SK-N-SH (cell line): Measurements from ENCODE around the gene GSE1. TPM values are rescaled to one million over a fixed set of nuclear protein-coding genes. Genes with fewer than 3 reads are reported as not detected.

Source experiments
- CTCF ChIA-PET: fragments of 300-600, 350-600 bp; formaldehyde crosslinking; extraction: SDS; loops from one replicate; lab custom pipeline; 2021; lab: Yijun Ruan, JAX
- POLR2A ChIA-PET: fragments of 350-600 bp; sonication (Branson Sonifier 250); formaldehyde crosslinking; extraction: SDS; loops from one replicate; lab custom pipeline; 2020; ENCODE audit warnings: antibody characterized with exemption, inconsistent platforms; lab: Yijun Ruan, JAX
- DNase-seq: peaks from one replicate; pipeline ENCODE4 v3.0.0; 2012
- H2AFZ ChIP-seq: fragments of 200-600 bp; sonication (generic); 2 replicates; pipeline ENCODE4 v1.8.1; 2016; ENCODE audit warnings: antibody characterized with exemption, mild to moderate bottlenecking, low read depth
- H3F3A ChIP-seq: fragments of 200-600 bp; sonication (generic); replicated peaks from 2 replicates; pipeline ENCODE3; 2016; ENCODE audit warnings: antibody characterized with exemption, mild to moderate bottlenecking; ENCODE audit not compliant: insufficient read depth
- H3K27ac ChIP-seq, 2 experiments: fragments of 200-500 bp in 1 of 2; fragments of 200-600 bp in 1 of 2; sonication (Bioruptor generic) in 1 of 2; sonication (generic), shearing (Covaris generic) in 1 of 2; 2 replicates each; pipeline versions ENCODE4 v1.5.1 to v1.6.1; 2014 to 2016; ENCODE audit warnings: low read depth in 2 of 2, inconsistent platforms in 1 of 2, low read length in 1 of 2, mild to moderate bottlenecking in 1 of 2, mixed read lengths in 1 of 2
- H3K27me3 ChIP-seq: fragments of 200-600 bp; sonication (generic), shearing (Covaris generic); 2 replicates; pipeline ENCODE4 v1.6.1; 2016; ENCODE audit warnings: mixed run types; ENCODE audit not compliant: insufficient read depth
- H3K36me3 ChIP-seq, 2 experiments: fragments of 200-500 bp in 1 of 2; fragments of 200-600 bp in 1 of 2; sonication (Bioruptor generic) in 1 of 2; sonication (generic) in 1 of 2; replicated peaks in 1 of 2; 2 replicates each; pipeline versions ENCODE3 to v1.5.1; 2014 to 2016; ENCODE audit warnings: low read length in 1 of 2, mild to moderate bottlenecking in 1 of 2; ENCODE audit not compliant: insufficient read depth in 2 of 2, control insufficient read depth in 1 of 2
- H3K4me1 ChIP-seq, 2 experiments: fragments of 200-500 bp in 1 of 2; fragments of 200-600 bp in 1 of 2; sonication (Bioruptor generic) in 1 of 2; sonication (generic), shearing (Covaris generic) in 1 of 2; 2 replicates each; pipeline versions ENCODE4 v1.5.1 to v1.6.1; 2014 to 2016; ENCODE audit warnings: low read depth in 1 of 2, low read length in 1 of 2, mixed run types in 1 of 2; ENCODE audit not compliant: insufficient read depth in 2 of 2, control insufficient read depth in 1 of 2
- H3K4me2 ChIP-seq: fragments of 200-600 bp; sonication (generic), shearing (Covaris generic); 2 replicates; pipeline ENCODE4 v1.6.1; 2017; ENCODE audit warnings: mixed run types
- H3K4me3 ChIP-seq, 2 experiments: fragments of 200-500 bp in 1 of 2; fragments of 200-600 bp in 1 of 2; sonication (Bioruptor generic) in 1 of 2; sonication (generic), shearing (Covaris generic) in 1 of 2; 2 replicates each; pipeline versions ENCODE4 v1.5.1 to v1.8.1; 2014 to 2016; ENCODE audit warnings: low read depth in 2 of 2, inconsistent platforms in 1 of 2, low read length in 1 of 2, mild to moderate bottlenecking in 1 of 2, mixed read lengths in 1 of 2, moderate library complexity in 1 of 2
- H3K79me2 ChIP-seq: fragments of 200-600 bp; sonication (generic); 2 replicates; pipeline ENCODE4 v1.8.1; 2017; ENCODE audit warnings: mild to moderate bottlenecking; ENCODE audit not compliant: insufficient read depth
- H3K9ac ChIP-seq: fragments of 200-600 bp; sonication (generic); 2 replicates; pipeline ENCODE4 v1.6.1; 2017; ENCODE audit warnings: mixed run types
- H3K9me2 ChIP-seq: fragments of 200-600 bp; sonication (generic); 2 replicates; pipeline ENCODE4 v1.6.1; 2017; ENCODE audit warnings: mixed run types
- H3K9me3 ChIP-seq: fragments of 200-600 bp; sonication (generic); 2 replicates; pipeline ENCODE4 v1.6.1; 2017; ENCODE audit warnings: mixed run types, mild to moderate bottlenecking, moderate library complexity
- H4K20me1 ChIP-seq: fragments of 200-600 bp; sonication (generic); 2 replicates; pipeline ENCODE4 v1.6.1; 2017; ENCODE audit warnings: mild to moderate bottlenecking, mixed run types; ENCODE audit not compliant: insufficient read depth
- CHD2 ChIP-seq: fragments of 150-350 bp; IDR thresholded peaks from 2 replicates; pipeline ENCODE4 v1.6.1; 2018; ENCODE audit warnings: low read length; ENCODE audit not compliant: partially characterized antibody
- EP300 ChIP-seq, 2 experiments: IDR thresholded peaks; 2 replicates each; pipeline versions ENCODE4 v1.4.0 to v1.6.1; 2012; ENCODE audit warnings: borderline replicate concordance in 1 of 2, low read depth in 1 of 2, low read length in 1 of 2
- EZH2phosphoT487 ChIP-seq: fragments of 200-600 bp; sonication (generic); IDR thresholded peaks from 2 replicates; pipeline ENCODE4 v1.6.1; 2017; ENCODE audit warnings: low read depth, mixed run types, mild to moderate bottlenecking, antibody characterized with exemption, moderate library complexity, borderline replicate concordance
- FOXM1 ChIP-seq: IDR thresholded peaks from 2 replicates; pipeline ENCODE4 v1.4.0; 2012; ENCODE audit warnings: low read depth, mild to moderate bottlenecking
- GABPA ChIP-seq: IDR thresholded peaks from 2 replicates; pipeline ENCODE4 v1.4.0; 2012; ENCODE audit warnings: low read depth, mild to moderate bottlenecking
- GATA2 ChIP-seq: sonication (generic); formaldehyde crosslinking; IDR thresholded peaks from 2 replicates; pipeline ENCODE4 v1.5.0; 2020; ENCODE audit warnings: mild to moderate bottlenecking, missing genetic modification reagents
- IRF3 ChIP-seq: fragments of 150-350 bp; IDR thresholded peaks from 2 replicates; pipeline ENCODE4 v1.6.1; 2016; ENCODE audit warnings: mild to moderate bottlenecking, low read depth, low read length
- MAX ChIP-seq: IDR thresholded peaks from 2 replicates; pipeline ENCODE4 v1.4.0; 2012; ENCODE audit warnings: low read depth
- MXI1 ChIP-seq: IDR thresholded peaks from 2 replicates; pipeline ENCODE4 v1.6.1; 2012; ENCODE audit warnings: mild to moderate bottlenecking, low read depth, low read length, improper control_type of control experiment
- NRF1 ChIP-seq: IDR thresholded peaks from 2 replicates; pipeline ENCODE4 v1.6.1; 2012; ENCODE audit warnings: low read depth, mild to moderate bottlenecking, low read length
- PBX3 ChIP-seq: IDR thresholded peaks from 2 replicates; pipeline ENCODE4; 2012
- RCOR1 ChIP-seq: fragments of 150-350 bp; IDR thresholded peaks from 2 replicates; pipeline ENCODE4 v1.6.1; 2017; ENCODE audit warnings: antibody characterized with exemption, low read length
- TAF1 ChIP-seq: IDR thresholded peaks from 2 replicates; pipeline ENCODE4 v1.6.1; 2012; ENCODE audit warnings: low read depth, mild to moderate bottlenecking, low read length, moderate library complexity, borderline replicate concordance
- YY1 ChIP-seq: IDR thresholded peaks from 2 replicates; pipeline ENCODE4 v1.4.0; 2012; ENCODE audit warnings: low read depth, mild to moderate bottlenecking
- ZBTB33 ChIP-seq: IDR thresholded peaks from 2 replicates; pipeline ENCODE4 v1.4.0; 2012; ENCODE audit warnings: low read depth, borderline replicate concordance
- WGBS: methylation state at CpG from one replicate; pipeline ENCODE4 v1.1.6; 2017; ENCODE audit warnings: low lambda C conversion rate; 5-methylcytosine and 5-hydroxymethylcytosine counted together
- polyA plus RNA-seq, 3 experiments: library from polyadenylated mRNA; depleted of rRNA; stranded (reverse); fragments of >200 nt; gene quantifications; 2 replicates each; pipeline ENCODE4 v1.2.3, GENCODE V29; 2012
- TF ChIP-seq, protein P1 (sequence below): IDR thresholded peaks from 2 replicates; pipeline ENCODE4 v1.4.0; 2012; ENCODE audit warnings: low read depth, borderline replicate concordance

GSE1 gene
- polyA plus RNA-seq, 1 of the 3 experiments (the other 2 are of a cell fraction): 26.5 TPM

- no peak for DNase-seq
- CTCF ChIA-PET: interaction anchor here (0.7 to 1.8 kb wide), 4 partner anchors 11 to 31 kb away, joined by 3 to 4 read pairs (median 4); no protein-coding TSS in a partner anchor
- POLR2A ChIA-PET: interaction anchor here (0.6 kb wide), 1 partner anchor 1587 kb away, joined by 5 read pairs; no protein-coding TSS in a partner anchor
- Histone ChIP-seq H3K27me3 (no peaks in the 10 kb centered on the region), H2AFZ (peak overlapping the region; percentile 87), H4K20me1 (no peaks in the 10 kb centered on the region), H3K4me1 (peaks cover 0 to 10% of the 10 kb centered on the region in 2 experiments; a peak in 1 of 4 replicates), H3K9me2 (no peaks in the 10 kb centered on the region), H3K9ac (peak overlapping the region; percentile 75), H3F3A (peaks cover 6% of the 10 kb centered on the region), H3K4me2 (peak overlapping the region; percentile 94), H3K36me3 (no peaks in the 10 kb centered on the region), H3K4me3 (peak overlapping the region; percentile 58 to 87), H3K79me2 (peaks cover 21% of the 10 kb centered on the region; the same call in 1 of the 2 replicates), H3K9me3 (no peaks in the 10 kb centered on the region)
- TF ChIP-seq FOXM1: no peak
- no peak for TF ChIP-seq EP300 (IDR thresholded peaks at IDR 0.05; ENCODE audit: borderline replicate concordance in 1 of 2, low read depth in 1 of 2, low read length in 1 of 2)
- TF ChIP-seq YY1: no peak
- no peak for TF ChIP-seq GATA2
- no peak for TF ChIP-seq NRF1
- no peak for TF ChIP-seq ZBTB33
- no peak for TF ChIP-seq RCOR1
- TF ChIP-seq PBX3: no peak
- no peak for TF ChIP-seq GABPA
- no peak for TF ChIP-seq EZH2phosphoT487
- TF ChIP-seq, all 33 proteins: peak for 0
- H3K27ac ChIP-seq: no peak overlapping the region
- 61% methylated on average over 42 of the region's 49 CpGs for WGBS
Measured at GRCh38 chr16:85687651-85688471, 74.7 kb downstream of the GSE1 start.

DNA sequence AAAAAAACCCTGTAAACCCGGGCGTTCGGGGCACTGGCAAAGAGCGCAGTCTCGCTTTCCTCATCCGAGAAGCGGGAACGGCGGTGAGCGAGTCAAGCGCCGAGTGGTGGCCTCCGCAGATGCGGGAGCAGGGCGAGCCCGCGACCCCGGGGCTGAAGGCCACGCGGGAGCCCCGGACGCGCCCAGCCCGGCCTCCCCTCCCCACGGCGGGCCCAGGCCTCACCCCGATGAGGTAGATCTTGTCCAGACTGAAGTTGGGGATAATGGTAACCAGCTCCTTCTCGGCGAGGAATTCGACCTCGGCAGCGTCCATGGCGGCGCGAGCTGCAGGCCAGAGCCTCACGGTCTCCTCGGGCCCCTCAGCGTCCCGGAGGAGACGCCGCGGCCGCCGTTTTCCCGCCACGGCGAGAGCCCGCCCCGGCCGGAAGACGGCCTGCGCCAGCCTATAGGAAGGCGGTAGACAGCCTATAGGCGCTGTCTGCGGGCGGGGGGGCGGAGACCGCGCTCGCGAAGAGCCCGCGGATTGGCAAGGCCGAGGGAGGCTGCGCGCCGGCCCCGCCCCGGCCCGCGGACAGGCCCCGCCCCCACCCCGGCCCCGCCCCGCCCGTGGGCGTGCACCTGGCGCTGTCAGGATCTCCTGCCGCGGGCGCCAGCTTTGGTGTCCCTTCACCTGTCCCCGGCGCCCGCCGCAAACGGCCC lies 75.6 kb downstream of the GSE1 start, which contains the start of gene GINS2:
TSS of gene GINS2 (minus strand) at position 369 of the 699 bp plus-strand sequence. CDS start at position 313, 56 bp downstream.
- ChIA-PET POLR2A (interaction anchor here (1.4 kb wide), 1 partner anchor 12 kb away, joined by 3 read pairs; no protein-coding TSS in a partner anchor), CTCF (interaction anchor here (0.9 to 1.8 kb wide), 6 partner anchors 10 to 32 kb away, joined by 3 to 7 read pairs (median 4); no protein-coding TSS in a partner anchor)
- H3K9me3 ChIP-seq: no peaks in the 10 kb centered on the region
- peak within 1 kb of the TSS; percentile 93 for H2AFZ ChIP-seq
- H3K4me3 ChIP-seq: peak within 1 kb of the TSS; percentile 58 to 87
- peak within 1 kb of the TSS; percentile 75 for H3K9ac ChIP-seq
- no peaks in the 10 kb centered on the region for H3K36me3 ChIP-seq
- peaks cover 6% of the 10 kb centered on the region for H3F3A ChIP-seq
- DNase-seq: peak; percentile 99
- no peak within 1 kb of the TSS for H3K27ac ChIP-seq
- H3K4me1 ChIP-seq: peaks cover 0 to 2% of the 10 kb centered on the region in 2 experiments; a peak in 1 of 4 replicates
- peaks cover 21% of the 10 kb centered on the region; the same call in 1 of the 2 replicates for H3K79me2 ChIP-seq
- H3K9me2 ChIP-seq: no peaks in the 10 kb centered on the region
- H3K27me3 ChIP-seq: no peaks in the 10 kb centered on the region
- no peaks in the 10 kb centered on the region for H4K20me1 ChIP-seq
- peak; percentile 58 for TF ChIP-seq CHD2
- TF ChIP-seq, protein P1, sequence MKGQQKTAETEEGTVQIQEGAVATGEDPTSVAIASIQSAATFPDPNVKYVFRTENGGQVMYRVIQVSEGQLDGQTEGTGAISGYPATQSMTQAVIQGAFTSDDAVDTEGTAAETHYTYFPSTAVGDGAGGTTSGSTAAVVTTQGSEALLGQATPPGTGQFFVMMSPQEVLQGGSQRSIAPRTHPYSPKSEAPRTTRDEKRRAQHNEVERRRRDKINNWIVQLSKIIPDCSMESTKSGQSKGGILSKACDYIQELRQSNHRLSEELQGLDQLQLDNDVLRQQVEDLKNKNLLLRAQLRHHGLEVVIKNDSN: no peak
- TF ChIP-seq NRF1: peak; percentile 44; the same call in 1 of the 2 replicates
- TF ChIP-seq PBX3: no peak; the same call in 1 of the 2 replicates
- TF ChIP-seq MAX: peak; percentile 48; the same call in 1 of the 2 replicates
- TF ChIP-seq TAF1: peak; percentile 12; the same call in 1 of the 2 replicates
- 0 out of 2 replicates have a peak, but pooled peaks have one; percentile 22 for TF ChIP-seq YY1
- peak; percentile 49; the same call in 1 of the 2 replicates for TF ChIP-seq IRF3
- TF ChIP-seq GABPA: peak; percentile 72
- 0 out of 2 replicates have a peak, but pooled peaks have one; percentile 34 for TF ChIP-seq MXI1
- TF ChIP-seq, all 33 proteins: peak for 8
- WGBS: 2% methylated on average over 10 of the region's 86 CpGs
- peak within 1 kb of the TSS; percentile 94 for H3K4me2 ChIP-seq
